AG08396 (cell line): Measurements from ENCODE around the gene RNH1.
"Not testable (repeated sequence)": the region's sequence is repeated elsewhere in the genome, so short reads cannot be mapped to it uniquely, and the experiment has no call there.

Experiments used
- DNase-seq: peaks from one replicate; pipeline ENCODE4 v3.0.0; 2012; ENCODE audit warnings: low spot score, mixed read lengths

Gene RNH1

GRCh38 chr11:476416-476815 is 30.6 kb downstream of the RNH1 start:
- no peak for DNase-seq

- DNase-seq = no peak
Observed at GRCh38 chr11:475941-476340, 31.1 kb downstream of the RNH1 start.

GRCh38 chr11:474914-475506 is 32.0 kb downstream of the RNH1 start:
- DNase-seq = no peak

- DNase-seq = no peak
Observed at GRCh38 chr11:473962-474785, 32.9 kb downstream of the RNH1 start.

- DNase-seq = no peak
Observed at GRCh38 chr11:473415-473814, 33.6 kb downstream of the RNH1 start.

DNA sequence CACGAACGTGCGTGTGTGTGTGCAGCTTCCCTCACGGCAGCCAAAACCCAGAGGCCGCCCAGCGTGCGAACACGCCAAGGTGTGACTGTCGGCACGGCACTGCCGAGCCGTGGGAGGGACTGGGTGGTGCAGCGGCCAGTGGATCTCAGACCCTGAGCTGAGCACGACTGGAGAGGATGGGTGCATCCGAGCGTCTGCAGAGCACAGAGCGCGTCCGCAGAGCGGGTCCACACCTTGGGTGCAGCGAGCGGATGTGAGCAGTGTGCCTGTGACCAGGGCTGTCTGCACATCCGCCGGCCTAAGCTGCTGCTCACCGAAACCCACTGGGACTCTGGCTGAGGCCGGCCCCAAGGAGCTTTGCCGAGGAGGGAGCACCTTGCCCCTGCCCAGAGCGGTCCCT is 34.2 kb downstream of the RNH1 start:
- DNase-seq = no peak

- DNase-seq = no peak
Observed at GRCh38 chr11:472272-472671, 34.8 kb downstream of the RNH1 start.

DNA sequence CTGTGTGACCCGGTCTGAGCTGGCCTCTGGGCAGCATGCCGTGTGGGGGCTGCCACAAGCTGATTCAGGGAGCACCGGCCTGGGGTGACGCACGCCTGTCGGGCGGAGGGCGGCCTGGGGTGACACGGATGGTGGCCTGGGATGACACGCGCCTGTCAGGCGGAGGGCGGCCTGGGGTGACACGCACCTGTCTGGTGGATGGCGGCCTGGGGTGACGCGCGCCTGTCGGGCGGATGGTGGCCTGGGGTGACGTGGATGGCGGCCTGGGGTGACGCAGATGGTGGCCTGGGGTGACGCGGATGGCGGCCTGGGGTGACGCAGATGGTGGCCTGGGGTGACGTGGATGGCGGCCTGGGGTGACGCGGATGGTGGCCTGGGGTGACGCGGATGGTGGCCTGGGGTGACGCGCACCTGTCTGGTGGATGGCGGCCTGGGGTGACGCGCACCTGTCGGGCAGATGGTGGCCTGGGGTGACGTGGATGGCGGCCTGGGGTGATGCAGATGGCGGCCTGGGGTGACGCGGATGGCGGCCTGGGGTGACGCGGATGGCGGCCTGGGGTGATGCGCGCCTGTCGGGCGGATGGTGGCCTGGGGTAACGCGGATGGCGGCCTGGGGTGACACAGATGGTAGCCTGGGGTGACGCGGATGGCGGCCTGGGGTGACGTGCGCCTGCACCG is 35.4 kb downstream of the RNH1 start:
- no peak for DNase-seq

DNA sequence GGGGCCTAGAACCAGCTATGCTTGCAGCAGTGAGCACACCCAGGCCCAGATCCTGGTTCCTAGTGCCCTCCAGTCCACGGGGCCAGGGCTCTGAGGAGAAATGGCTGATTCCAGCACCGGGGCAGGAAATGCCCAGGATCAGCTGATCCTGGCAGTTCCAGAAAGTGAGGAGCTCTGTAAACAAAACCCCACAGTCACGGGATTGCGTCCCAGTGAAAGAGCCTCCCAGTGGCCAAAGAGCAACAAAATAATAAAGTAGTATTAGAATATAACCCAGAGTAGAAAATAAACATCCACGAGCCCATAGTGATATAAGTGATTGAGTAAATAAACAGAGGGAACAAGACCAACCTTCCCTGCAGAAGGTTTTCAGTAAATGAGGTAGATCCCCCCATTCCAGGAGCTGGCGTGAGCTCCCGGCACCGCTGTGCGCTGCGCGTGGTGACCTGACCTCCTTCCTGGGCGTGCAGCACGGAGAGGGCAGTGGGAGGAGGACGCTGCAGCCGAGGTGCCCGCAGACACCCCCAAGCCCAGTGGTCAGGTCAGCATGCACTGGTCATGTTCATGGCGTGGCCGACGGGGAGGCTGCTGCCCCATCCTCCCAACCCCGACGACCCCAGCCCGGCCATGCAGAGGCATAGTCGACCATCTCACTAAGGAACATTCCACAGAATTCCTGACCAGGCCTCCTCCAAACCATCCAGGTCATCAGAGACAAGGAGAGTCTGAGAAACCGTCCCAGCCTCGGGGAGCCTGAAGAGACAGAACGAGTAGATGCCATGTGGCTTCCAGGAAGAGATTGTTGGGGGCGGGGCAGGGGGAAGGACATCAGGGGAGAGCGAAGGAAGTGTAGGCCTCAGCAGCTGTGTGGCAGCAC is 37.1 kb downstream of the RNH1 start:
- DNase-seq = peak; percentile 94

- DNase-seq = not testable (repeated sequence)
Observed at GRCh38 chr11:469026-469683, 37.9 kb downstream of the RNH1 start.

- no peak for DNase-seq
Observed at GRCh38 chr11:468493-468892, 38.5 kb downstream of the RNH1 start.

- no peak for DNase-seq
Observed at GRCh38 chr11:468036-468435, 39.0 kb downstream of the RNH1 start.

GRCh38 chr11:465896-466530 is 41.0 kb downstream of the RNH1 start:
- no peak for DNase-seq

GRCh38 chr11:464316-464715 is 42.7 kb downstream of the RNH1 start:
- no peak for DNase-seq

DNA sequence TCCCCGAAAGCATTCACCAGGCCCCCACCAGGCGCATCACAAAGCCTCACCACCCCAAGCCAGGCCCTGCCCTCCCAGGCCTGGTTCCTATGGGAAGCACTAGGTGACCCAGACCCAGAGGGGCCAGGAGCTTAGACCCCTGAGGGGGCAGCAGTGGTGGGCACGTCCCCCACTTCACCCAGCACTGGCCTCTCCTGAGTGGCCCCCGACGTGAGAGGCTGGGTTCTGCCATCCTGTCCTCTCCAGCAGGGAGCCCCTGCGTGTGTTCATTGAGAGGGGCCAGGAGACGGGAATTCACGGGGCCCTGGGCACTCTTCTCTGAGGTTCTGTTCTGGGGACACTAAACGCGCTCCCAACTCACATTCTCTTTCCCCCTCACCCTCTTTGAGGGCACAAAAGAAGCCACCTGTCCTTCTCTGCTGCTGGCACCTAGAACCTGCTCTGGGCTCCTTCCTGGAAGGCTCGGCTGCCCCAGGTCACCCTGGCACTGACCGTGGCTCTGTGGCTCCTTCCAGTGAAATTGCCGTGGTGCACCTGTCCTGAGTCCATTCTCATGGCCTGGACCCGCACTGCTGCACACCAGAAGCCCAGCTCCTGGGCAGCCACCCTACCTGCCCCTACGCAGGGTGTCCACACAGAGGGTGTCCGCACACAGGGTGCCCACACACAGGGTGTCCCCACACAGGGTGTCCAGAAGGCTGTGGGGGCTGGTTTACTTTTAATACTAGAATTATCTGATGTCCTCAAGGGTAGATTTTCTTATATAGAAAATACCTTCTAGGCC is 44.7 kb downstream of the RNH1 start:
- DNase-seq = no peak

- no peak for DNase-seq
Observed at GRCh38 chr11:461626-462025, 45.4 kb downstream of the RNH1 start.

DNA sequence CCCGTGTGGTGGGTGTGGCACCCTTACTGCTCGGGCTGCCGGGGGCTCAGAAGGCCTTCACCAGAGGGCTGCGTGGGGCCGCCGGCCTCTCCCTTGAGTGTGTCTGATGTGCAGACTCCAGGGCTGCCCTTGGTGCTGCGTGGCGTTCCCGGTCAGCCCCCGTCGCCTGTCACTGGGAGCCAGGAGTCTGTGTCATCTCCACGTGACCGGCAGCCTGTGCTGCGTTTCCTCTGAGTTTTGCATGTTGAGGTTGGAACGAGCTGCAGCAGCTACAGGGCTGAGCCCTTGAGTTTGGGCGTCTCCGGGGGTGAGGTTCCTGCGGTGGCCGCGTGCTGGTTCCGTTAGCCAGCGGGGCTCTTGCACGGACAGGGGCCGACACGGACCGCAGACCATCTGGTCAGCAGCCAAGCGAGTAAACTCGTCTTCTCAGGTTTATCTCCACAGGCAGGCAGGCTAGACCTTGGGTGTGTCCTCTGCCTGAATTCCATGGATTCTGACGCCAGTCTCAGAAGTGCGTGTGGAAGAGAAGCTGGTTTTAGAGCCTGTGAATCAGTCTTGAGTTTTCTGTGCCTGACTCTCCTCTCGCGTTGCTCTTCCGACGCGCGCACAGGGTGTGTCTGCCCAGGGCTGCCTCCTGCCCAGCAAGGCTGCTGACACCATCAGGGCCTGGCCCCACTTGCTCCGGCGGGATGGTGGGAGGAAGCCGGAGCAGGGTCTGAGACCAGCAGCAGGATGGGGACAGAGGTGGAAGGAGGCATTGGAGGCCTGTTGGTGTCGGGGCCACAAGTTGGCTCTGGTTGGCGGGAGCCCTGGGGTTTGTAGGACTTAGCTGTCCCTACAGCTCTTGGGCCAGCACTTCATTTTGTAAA is 46.5 kb downstream of the RNH1 start:
- DNase-seq = no peak

DNA sequence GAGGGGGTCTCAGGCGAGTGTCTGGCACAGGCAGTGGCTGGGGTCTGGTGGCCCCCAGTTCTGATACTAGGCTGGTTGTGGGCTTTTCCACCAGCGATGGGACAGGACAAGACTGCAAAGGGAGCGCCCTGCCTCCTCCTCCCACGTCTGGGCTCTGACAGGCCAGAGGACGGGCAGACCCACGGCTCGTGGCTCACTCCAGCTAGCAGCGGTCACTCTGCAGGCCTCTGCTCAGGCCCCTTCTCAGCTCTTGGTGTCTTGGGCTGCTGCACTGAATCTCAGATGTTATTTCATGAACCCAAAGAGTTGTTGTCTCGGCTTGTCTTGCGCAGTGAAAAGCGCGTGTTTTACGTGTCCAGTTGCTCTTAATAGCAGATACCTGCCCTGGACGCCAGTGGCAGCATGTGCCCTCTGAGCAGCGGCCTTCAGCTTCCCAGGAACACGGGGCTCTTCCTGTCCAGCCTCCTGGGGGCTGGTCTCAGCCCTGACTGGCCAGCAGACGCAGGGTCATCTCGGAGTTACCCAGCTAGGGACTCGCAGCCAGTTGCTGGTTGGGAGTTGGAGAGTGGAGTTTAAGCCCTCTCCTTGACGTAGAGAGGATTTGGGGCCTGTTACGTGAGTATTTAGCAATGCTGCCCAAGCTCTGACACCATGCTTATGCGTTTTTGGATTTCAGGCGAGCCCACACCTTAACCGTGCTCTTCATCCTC is 47.4 kb downstream of the RNH1 start:
- no peak for DNase-seq
